Sigmoid colon (tissue), 7 donors: ENCODE results near the gene DNAJC3. TPM values are rescaled to one million over a fixed set of nuclear protein-coding genes. Genes with fewer than 3 reads are reported as not detected.

ENCODE experiments used
- DNase-seq: peaks from one replicate; pipeline ENCODE4 v3.0.0-alpha.2; 2019
- H3K27ac ChIP-seq, 4 donors: fragments of 200-600 bp; sonication (generic); one replicate each; pipeline ENCODE4 v1.5.1; 2016 to 2019; ENCODE audit warnings: mild to moderate bottlenecking in 1 of 4
- H3K27me3 ChIP-seq, 3 donors: fragments of 200-600 bp; sonication (generic); one replicate each; pipeline ENCODE4 v1.5.1; 2019; ENCODE audit warnings: mild to moderate bottlenecking in 1 of 3
- H3K36me3 ChIP-seq, 4 donors: fragments of 200-600 bp; sonication (generic); one replicate each; pipeline ENCODE4 v1.5.1; 2016 to 2019
- H3K4me1 ChIP-seq, 4 donors: fragments of 200-600 bp; sonication (generic); one replicate each; pipeline ENCODE4 v1.5.1; 2017 to 2019
- H3K4me3 ChIP-seq, 4 donors: fragments of 200-600 bp; sonication (generic); one replicate each; pipeline ENCODE4 v1.5.1; 2017 to 2019; ENCODE audit warnings: mild to moderate bottlenecking in 2 of 4, moderate library complexity in 1 of 4
- H3K9me3 ChIP-seq, 4 donors: fragments of 200-600 bp in 3 of 4; sonication (generic) in 3 of 4; one replicate each; pipeline versions ENCODE4 v1.5.1 to v1.6.1; 2013 to 2019
- EP300 ChIP-seq, 4 donors: sonication (generic); formaldehyde crosslinking; IDR thresholded peaks; one replicate each; pipeline ENCODE4 v1.6.1; 2017; ENCODE audit warnings: antibody characterized with exemption in 4 of 4
- POLR2A ChIP-seq, 2 donors: fragments of 450-650 bp; IDR thresholded peaks; one replicate each; pipeline ENCODE4 v1.6.1; 2016; ENCODE audit warnings: antibody characterized with exemption in 2 of 2, mild to moderate bottlenecking in 2 of 2, moderate library complexity in 2 of 2
- POLR2AphosphoS5 ChIP-seq, 4 donors: sonication (generic); formaldehyde crosslinking; IDR thresholded peaks; one replicate each; pipeline ENCODE4 v1.6.1; 2017; ENCODE audit warnings: antibody characterized with exemption in 4 of 4
- WGBS, 2 donors: extraction: QIAGEN DNeasy Blood & Tissue Kit; methylation state at CpG; one replicate each; pipeline ENCODE4 v1.1.7; 2013; 5-methylcytosine and 5-hydroxymethylcytosine counted together
- intact Hi-C: fragments of 100-400 bp; cut with DNase I; formaldehyde crosslinking; loops from one replicate; pipeline ENCODE4 v1.15.1; 2023
- polyA plus RNA-seq, 3 donors: library from polyadenylated mRNA; stranded (reverse); fragments of 200-250 nt; gene quantifications; one replicate each; pipeline ENCODE4 v1.2.3, GENCODE V29; 2013
- total RNA-seq, 4 donors: library from RNA; depleted of rRNA; stranded (reverse); fragments of >200 nt; gene quantifications; one replicate each; pipeline ENCODE4 v1.1.0, GENCODE V29; 2016
- TF ChIP-seq, protein P1 (sequence below), 4 experiments: fragments of 450-650 bp in 3 of 4; fragments of 200-600 bp in 1 of 4; IDR thresholded peaks; one replicate each; pipeline ENCODE4 v1.5.1; 2016 to 2019; ENCODE audit warnings: antibody characterized with exemption in 4 of 4, mild to moderate bottlenecking in 3 of 4, moderate library complexity in 2 of 4
- donor health status: healthy with polysubstance abuse.
- donor health status: Bipolar disorder and iron deficiency.
- donor health status: healthy.

DNAJC3 gene
- total and polyA plus RNA-seq, 7 donors: 4.8 to 48.5 (median 41.5) TPM

- TF ChIP-seq, protein P1, sequence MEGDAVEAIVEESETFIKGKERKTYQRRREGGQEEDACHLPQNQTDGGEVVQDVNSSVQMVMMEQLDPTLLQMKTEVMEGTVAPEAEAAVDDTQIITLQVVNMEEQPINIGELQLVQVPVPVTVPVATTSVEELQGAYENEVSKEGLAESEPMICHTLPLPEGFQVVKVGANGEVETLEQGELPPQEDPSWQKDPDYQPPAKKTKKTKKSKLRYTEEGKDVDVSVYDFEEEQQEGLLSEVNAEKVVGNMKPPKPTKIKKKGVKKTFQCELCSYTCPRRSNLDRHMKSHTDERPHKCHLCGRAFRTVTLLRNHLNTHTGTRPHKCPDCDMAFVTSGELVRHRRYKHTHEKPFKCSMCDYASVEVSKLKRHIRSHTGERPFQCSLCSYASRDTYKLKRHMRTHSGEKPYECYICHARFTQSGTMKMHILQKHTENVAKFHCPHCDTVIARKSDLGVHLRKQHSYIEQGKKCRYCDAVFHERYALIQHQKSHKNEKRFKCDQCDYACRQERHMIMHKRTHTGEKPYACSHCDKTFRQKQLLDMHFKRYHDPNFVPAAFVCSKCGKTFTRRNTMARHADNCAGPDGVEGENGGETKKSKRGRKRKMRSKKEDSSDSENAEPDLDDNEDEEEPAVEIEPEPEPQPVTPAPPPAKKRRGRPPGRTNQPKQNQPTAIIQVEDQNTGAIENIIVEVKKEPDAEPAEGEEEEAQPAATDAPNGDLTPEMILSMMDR (IDR thresholded peaks at IDR 0.05): no peak
- no peak for TF ChIP-seq POLR2AphosphoS5 (IDR thresholded peaks at IDR 0.05)
- TF ChIP-seq EP300 (IDR thresholded peaks at IDR 0.05): no peak
- TF ChIP-seq POLR2A (IDR thresholded peaks at IDR 0.05): no peak
- WGBS, 2 donors: 84 to 87% methylated on average over 5 of the region's 5 CpGs
- H3K27me3 ChIP-seq: no peaks in the 10 kb centered on the region
- H3K4me3 ChIP-seq: no peak overlapping the region
- DNase-seq: no peak
- H3K36me3 ChIP-seq: no peaks in the 10 kb centered on the region
- H3K27ac ChIP-seq: no peak overlapping the region
- intact Hi-C loops: no loop called here
- no peaks in the 10 kb centered on the region for H3K9me3 ChIP-seq
- H3K4me1 ChIP-seq: no peaks in the 10 kb centered on the region
These were observed 26.2 kb upstream of the DNAJC3 start for GRCh38 chr13:95650696-95651095.

- TF ChIP-seq, protein P1 (IDR thresholded peaks at IDR 0.05): no peak
- no peak for TF ChIP-seq POLR2AphosphoS5 (IDR thresholded peaks at IDR 0.05)
- TF ChIP-seq EP300 (IDR thresholded peaks at IDR 0.05): no peak
- no peak for TF ChIP-seq POLR2A (IDR thresholded peaks at IDR 0.05)
- Histone ChIP-seq H3K9me3 (no peaks in the 10 kb centered on the region), H3K4me1 (no peaks in the 10 kb centered on the region), H3K27me3 (no peaks in the 10 kb centered on the region), H3K36me3 (no peaks in the 10 kb centered on the region), H3K4me3 (no peak overlapping the region), H3K27ac (no peak overlapping the region)
- intact Hi-C loops: no loop called here
- no peak for DNase-seq
- WGBS, 2 donors: 53 to 81% methylated on average over 1 of the region's 1 CpG
These were observed 24.6 kb upstream of the DNAJC3 start for GRCh38 chr13:95652244-95652764.

DNA sequence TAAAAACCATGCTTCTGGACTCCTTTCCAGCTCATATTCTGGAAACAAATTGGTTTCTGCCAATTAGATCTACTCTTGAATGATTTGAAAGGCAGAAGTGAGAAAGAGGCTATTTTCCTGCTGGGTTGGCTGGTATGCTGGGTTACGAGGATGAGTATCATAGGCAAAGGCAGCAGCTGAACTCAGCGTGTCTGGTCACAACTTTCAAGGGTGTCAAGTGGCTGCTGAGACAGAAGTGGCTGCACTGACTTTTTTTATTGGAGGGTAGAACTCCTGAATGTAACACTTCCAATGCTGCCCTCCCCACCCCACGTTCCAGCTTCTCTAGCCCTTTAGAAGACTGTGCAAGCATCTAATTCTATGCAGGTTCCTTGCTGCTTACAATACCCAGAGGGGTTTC, 24.1 kb upstream of the DNAJC3 start:
- WGBS, 2 donors: 58 to 64% methylated on average over 3 of the region's 3 CpGs
- intact Hi-C loops: no loop called here
- Histone ChIP-seq H3K4me1 (no peaks in the 10 kb centered on the region), H3K27ac (no peak overlapping the region), H3K27me3 (no peaks in the 10 kb centered on the region), H3K36me3 (no peaks in the 10 kb centered on the region), H3K9me3 (no peaks in the 10 kb centered on the region), H3K4me3 (no peak overlapping the region)
- TF ChIP-seq POLR2A (IDR thresholded peaks at IDR 0.05) (no peak), POLR2AphosphoS5 (IDR thresholded peaks at IDR 0.05) (no peak), EP300 (IDR thresholded peaks at IDR 0.05) (no peak)
- TF ChIP-seq, protein P1 (IDR thresholded peaks at IDR 0.05): no peak
- no peak for DNase-seq

DNA sequence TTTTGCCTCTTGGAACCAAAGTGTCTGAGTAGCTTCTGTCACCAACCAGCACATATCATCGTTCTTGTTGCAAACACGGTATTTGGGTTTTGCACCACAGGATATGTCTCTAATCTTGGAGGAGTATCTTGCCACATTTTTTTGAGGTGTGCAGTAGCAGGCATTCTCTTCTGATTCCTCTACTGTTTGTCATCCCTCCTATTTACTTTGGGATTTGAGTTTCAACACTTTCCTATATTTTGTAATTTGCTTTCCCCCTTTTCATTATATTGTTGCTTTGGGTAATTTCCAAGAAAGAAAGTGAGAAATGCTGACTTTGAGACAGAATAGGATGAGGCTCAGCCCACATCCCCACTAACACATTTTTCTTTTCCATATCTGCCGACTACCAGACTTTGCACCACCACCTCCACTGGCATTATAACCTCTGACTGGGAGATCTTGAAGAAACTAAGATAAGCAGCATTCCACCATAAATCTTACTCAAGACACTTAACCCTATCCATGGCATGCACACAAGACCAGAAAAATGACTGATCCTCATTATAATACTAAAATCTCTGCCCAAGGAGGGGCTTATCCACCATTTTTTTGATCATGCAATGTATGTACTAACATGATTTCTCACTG, 20.4 kb upstream of the DNAJC3 start:
- H3K4me3 ChIP-seq: no peak overlapping the region
- intact Hi-C loops: no loop called here
- no peaks in the 10 kb centered on the region for H3K4me1 ChIP-seq
- no peaks in the 10 kb centered on the region for H3K36me3 ChIP-seq
- 72 to 76% methylated on average over 3 of the region's 3 CpGs for WGBS, 2 donors
- no peak for DNase-seq
- no peaks in the 10 kb centered on the region for H3K27me3 ChIP-seq
- no peak for TF ChIP-seq POLR2AphosphoS5 (IDR thresholded peaks at IDR 0.05)
- TF ChIP-seq EP300 (IDR thresholded peaks at IDR 0.05): no peak
- TF ChIP-seq POLR2A (IDR thresholded peaks at IDR 0.05): no peak
- TF ChIP-seq, protein P1 (IDR thresholded peaks at IDR 0.05): no peak
- H3K27ac ChIP-seq: no peak overlapping the region
- no peaks in the 10 kb centered on the region for H3K9me3 ChIP-seq

- no peak for TF ChIP-seq EP300 (IDR thresholded peaks at IDR 0.05)
- TF ChIP-seq, protein P1 (IDR thresholded peaks at IDR 0.05): no peak
- no peak for TF ChIP-seq POLR2AphosphoS5 (IDR thresholded peaks at IDR 0.05)
- TF ChIP-seq POLR2A (IDR thresholded peaks at IDR 0.05): no peak
- Histone ChIP-seq H3K4me3 (no peak overlapping the region), H3K27me3 (no peaks in the 10 kb centered on the region), H3K36me3 (no peaks in the 10 kb centered on the region), H3K27ac (no peak overlapping the region), H3K4me1 (no peaks in the 10 kb centered on the region), H3K9me3 (peaks cover 0 to 5% (median 0%) of the 10 kb centered on the region in 4 donors)
- intact Hi-C loops: no loop called here
- no peak for DNase-seq
These were observed 17.4 kb upstream of the DNAJC3 start for GRCh38 chr13:95659500-95659899.
